Measurements from ENCODE around the gene ADGRA1.

The ADGRA1 gene

DNA sequence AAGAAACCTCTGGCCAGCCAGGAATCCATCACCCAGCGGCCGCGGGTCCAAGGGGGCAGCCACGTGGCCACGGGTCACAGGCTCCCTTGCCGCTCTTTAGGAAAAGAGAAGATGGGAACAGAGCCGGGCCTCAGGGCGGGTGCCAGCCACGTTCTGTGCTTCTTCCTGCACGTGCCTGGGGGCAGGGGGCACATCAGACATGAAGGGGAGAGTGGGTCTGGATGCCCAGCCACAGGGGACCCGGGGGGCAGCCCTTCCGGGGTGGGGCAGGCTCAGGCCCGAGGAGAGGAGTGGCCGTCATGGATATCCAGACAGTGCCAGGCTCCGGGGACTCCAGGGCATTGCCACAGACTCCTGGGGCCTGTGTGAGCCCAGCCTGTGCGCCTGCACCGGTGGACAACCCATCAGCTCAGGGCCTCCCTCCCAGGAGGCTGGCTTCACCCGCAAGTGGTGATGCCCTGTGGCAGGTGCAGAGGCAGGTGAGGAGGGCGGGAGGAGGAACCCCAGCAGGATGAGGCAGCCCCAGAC is 31.0 kb upstream of the ADGRA1 start:
- no peak for DNase-seq (ENCODE audit: low spot score)

DNA sequence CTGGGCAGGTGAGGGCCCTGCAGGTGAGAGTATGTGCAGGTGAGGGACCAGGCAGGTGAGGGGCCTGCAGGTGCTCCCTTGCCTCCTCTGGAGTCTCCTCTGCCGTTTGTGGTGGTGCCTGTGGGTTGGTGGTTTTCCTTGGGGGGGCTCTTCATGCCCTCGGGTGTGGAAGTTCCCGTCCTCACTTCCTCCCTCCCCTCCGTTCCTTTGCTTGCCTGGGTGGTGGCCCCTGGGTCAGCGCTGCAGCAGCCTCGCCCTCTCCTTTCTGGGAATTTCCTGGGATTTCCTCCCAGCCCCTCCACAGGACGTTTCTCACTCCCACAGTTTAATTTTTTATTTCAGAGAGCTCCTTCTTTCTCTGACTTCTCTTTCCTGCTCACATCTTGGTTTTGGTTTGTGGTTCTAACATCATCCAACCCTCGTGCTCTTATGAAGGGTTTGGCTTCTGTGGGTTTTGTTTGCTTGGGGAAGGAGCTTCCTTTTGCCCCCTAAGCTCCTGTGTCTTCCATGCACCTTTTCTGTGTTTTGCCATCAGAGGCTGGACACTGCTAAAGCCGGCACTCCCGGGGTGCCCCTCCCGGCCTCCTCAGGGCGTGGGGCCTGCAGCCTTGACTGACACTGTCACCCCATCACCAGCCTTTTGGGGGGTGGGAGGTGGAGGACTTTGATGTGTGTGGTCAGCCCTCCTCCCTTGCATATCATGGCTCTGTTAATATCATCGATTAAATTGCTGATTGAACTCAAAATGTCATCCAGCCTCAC is 29.2 kb upstream of the ADGRA1 start:
- no peak for DNase-seq (ENCODE audit: low spot score)

DNA sequence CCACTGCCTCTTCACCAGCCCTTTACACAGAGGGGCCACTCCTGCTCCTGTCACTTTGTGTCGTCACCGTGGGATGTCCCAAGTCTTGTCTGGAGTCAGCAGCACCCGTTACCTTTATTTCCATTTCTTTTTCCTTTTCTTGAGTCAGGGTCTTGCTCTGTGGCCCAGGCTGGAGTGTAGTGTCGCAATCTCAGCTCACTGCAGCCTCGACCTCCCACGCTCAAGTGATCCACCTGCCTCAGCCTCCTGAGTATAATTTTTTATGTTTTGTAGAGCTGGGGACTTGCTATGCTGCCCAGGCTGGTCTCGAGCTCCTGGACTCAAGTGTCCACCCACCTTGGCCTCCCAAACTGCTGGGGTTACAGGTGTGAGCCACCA is 28.6 kb upstream of the ADGRA1 start:
- DNase-seq (ENCODE audit: low spot score), result no peak

DNA sequence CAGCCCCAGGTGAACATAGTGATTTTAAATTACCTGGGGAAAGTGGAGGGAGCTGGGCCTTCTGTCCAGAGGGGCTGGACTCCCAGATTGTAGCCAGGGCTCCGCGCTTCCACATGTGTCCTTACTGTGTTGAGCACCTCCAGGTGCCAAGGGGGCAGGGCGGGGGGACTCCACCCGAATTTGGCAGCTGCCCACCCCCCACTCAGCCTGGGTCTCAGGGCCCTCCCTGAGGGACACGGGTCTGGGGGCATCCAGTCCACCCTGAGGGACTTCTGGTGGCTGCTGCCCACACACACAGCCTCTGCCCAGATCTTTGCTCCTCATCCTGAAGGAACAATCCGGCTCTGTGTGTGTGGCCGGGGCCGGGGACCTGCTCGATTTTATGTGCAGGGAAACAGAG is 28.2 kb upstream of the ADGRA1 start:
- no peak for DNase-seq (ENCODE audit: low spot score)

DNA sequence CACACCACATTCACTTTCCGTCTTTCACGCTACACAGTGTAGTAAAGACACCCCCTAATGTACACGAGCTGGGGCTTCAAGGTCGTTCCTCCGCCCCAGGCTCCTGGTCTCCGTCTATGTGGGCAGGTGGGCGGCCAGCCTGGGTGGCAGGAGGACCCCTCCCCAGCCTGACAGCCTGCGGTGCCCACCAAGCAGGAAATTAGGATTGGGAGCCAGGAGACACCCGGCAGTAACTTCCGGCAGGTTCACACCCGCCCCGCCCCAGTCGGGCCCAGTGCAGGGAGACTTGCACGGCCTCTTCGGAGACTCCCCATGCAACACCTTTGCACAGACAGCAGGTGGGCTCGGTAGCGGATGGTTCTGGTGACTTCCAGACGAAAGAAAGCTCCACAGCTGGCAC is 27.7 kb upstream of the ADGRA1 start:
- no peak for DNase-seq (ENCODE audit: low spot score)

DNA sequence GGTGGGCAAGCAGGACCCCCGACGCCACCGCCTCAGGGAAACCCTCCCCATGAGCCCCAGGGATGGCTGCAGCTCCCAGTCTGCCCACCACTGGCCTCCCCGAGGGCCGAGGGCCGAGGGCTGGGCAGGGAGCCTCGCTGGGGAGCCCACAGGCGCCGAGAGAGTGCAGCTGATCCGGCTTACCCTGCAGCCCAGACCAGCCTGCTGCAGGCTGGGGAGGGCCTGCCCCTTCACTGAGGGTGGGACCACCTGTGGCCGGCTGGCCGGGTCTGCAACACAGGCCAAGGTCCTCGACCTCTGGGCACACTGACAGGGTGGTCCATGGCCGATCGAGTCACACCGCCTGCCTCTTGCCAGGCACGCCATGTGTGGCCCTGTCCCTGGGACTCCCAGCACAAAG is 27.3 kb upstream of the ADGRA1 start:
- no peak for DNase-seq (ENCODE audit: low spot score)

DNA sequence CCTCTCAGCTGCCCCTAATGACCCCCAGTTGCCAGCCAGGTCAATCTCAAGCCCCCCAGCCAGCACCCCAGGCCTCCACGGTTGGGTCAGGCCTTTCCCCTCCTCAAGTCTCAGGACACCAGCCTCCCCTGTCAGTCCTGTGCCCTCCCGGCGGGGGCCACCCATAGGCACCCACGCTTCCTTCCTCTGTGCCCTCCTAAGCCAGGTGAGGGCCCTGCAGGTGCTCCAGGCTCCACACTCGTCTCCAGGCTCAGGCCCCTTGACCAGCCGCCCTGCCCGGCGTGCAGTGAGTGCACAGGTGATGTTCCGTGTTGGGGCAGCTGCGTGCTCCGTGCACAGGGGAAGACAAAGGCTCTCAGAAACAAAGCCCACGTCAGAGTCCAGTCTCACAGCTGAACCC is 26.8 kb upstream of the ADGRA1 start:
- DNase-seq (ENCODE audit: low spot score), result no peak

DNA sequence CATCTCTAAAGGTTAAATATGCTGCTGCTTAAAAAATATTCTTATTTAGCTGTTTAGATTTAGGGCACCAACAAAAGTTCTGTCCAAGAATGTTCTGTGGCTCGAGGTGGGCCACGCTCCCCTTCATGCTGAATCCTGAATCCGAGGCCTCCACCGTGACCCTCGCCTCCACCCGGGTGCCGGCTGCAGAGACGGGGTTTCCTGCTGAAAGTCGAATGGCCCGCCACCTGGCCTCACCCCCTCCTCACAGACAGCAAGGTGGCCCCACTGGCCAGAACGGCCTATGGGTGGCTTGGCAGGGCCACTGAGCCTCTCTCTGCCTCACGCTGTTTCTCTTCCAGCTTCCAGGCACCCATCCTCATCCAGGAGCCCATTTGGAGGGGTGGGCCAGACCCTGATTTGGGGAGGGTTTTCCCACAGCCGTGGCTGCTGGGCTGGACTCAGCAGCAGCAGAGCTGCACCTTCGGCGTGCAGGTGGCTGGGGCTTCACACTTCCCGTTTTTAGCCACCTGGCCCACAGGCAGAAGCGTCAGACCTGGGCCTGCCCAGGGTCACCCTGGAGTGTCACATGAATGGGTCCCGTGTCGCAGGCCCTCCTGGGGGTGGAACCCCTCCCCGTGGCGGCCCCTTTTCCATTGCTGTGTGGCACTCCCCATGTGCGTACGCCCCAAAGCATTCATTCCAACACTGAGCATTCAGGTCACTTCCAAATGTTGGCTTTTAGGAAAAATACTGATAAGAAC is 26.3 kb upstream of the ADGRA1 start:
- no peak for DNase-seq (ENCODE audit: low spot score)

DNA sequence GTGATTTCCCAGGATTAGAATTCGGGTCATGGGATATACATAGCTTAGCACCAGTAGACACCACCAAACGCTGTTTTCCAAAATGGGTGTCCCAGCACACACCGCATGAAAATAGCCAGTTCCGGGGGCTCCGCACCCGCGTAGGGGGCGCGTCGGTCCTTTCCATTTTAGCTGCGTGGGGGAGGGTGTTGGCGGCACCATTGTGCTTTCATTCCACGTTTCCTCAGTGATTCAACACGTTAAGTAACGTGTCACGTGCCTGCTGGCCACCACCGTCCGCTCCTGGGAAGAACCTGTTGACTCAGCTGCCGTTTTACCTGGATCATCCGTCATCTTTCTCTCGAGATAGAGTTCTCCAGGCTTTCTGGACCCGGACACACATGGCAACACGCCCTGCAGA is 25.6 kb upstream of the ADGRA1 start:
- DNase-seq (ENCODE audit: low spot score), result no peak

DNA sequence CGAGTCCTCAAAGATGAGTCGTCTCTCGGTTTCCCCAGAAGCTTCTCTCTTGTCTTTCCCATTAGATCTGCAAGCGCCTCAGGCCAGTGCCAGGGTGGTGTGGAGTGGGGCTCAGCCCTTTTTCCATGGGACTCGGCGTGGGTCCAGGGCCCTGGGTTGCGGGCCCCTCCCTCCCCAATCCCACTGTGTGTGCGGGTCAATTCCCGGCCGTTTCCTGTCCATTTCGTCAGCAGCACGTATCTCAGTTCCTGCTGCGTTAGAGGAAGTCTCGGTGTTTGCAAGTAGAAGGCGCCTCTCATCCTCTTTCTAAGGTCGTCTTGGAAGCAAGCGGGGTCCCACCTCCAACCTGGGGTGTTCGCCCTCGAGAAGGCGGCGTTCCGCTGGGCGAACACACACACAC is 25.1 kb upstream of the ADGRA1 start:
- no peak for DNase-seq (ENCODE audit: low spot score)

DNA sequence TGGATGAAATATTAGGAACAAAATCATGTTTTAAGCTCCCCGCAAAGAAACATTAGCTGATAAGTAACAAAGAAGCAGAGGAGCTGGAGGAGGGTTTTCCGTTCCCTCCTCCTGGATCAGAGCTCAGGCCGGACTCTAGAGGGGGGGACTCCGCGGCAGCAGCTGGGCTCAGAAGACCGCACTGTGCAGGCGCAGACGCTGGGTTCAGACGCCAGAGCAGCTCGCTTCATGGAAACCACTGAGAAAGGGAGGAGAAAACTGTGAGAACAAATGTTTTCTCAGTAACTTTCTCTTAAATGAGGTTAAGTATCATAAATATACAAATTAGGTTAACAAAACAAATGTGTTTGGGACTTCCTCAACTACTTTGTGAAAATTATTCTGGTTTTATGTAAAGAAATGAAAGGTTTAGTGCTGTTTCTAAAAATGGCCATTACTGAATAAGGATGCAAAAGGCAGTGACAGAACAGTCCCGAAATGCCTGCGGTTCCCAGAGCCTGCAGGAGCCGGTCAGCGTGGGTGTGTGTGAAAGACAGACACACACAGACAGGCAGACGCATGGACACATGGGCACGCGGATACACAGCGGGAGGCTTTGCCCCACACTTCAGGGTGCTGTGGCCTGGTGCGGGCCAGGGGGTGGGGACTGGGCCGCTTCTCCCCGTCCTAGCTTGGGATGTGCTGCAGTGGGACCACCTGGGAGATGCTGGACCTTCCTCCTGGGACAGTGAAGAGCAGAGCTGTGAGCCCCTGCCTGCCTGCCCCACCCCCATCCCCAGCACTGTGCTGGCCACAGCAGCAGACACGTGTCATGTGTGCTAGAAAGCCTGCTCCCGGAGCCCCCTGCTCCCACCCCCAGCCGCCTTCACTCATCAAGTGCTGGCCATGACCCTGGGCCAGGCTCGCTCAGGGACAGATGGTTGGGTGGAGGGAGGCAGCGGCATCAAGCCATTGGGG is 20.3 kb upstream of the ADGRA1 start:
- DNase-seq (ENCODE audit: low spot score), result peak; percentile 26

DNA sequence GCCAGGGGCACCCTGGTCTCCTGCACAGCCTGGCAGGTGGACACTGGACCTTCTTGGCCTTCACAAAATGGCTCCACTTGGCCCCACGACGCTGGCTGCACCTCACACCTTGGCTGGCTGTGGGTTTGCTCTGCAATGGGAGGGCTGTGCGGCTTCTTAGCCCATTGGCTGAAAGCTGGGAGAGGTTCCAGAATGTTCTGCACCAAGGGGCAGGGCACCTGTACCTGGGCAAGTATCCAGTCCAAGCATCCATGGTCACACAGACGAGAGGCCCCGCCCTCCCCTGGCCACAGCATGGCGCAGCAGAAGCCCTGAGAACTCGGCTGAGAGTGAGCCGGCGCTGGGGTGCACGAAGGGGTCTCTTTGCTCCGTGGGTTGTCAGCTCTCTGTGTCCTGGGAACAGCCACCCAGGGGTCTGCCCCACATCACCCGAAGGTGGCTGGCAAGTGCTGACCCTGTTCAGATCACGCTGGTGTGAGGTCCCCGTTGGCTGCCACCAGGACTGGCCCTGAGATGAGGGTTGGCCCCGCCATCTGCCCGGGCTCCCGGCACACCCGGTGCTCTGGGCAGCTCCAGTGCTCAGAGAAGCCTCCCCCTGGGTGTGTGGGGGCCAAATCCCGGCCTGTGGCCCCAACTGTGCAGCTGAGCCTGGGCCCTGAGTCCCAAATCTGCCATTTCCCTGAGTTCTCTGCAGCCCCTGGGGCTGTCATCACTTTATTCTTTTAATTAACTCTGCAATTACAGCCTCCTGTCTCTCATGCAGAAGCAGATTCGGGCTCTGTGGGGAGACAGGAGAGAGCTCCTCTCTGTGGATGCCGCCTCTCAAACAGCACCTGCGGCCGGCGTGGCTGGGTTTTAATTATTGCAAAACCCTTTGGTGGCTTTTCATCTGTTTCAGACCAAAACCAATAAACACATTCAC is 19.4 kb upstream of the ADGRA1 start:
- no peak for DNase-seq (ENCODE audit: low spot score)

DNA sequence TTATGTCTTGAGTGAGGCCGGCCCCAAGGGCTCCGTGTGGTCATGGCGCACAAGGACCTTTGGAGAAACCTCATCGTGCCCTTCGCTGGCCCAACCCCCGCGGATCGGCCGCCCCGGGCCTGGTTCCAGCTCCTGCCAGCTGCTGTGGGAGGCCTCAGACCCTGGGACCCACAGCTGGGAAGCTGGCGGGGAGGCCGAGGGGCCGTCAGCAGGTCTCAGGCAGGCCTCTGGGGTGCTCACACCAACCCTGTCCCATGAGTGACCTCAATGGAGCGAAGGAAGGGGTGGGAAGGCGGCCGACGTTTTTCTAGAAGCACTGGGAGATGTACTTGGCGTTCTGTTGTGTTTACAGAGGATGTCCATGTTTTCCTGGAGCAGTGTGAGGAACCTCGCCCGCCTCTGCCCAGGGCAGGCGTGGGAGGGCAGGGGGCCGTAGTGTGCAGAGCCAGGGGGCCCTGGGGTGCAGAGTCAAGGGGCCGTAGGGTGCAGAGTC is 18.6 kb upstream of the ADGRA1 start:
- no peak for DNase-seq (ENCODE audit: low spot score)

DNA sequence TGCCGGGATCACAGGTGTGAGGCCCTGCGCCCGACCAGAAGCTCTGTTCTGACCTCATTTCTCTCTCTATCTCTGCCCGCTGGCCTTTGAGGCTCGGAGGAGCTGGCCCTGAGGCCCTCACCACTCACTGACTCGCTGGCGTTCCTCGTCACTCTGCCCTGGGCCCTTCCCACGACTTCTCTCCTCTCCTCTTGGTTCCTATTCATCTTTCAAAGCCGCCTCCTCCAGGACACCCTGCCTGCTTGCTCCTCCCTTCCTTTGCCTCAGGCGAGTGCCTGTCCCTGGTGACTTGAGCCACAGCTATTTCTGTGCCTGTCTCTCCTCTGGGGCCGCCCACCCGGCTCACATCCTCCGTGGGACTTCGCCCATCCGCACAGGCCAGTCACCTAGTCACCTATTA is 17.3 kb upstream of the ADGRA1 start:
- DNase-seq (ENCODE audit: low spot score), result no peak

DNA sequence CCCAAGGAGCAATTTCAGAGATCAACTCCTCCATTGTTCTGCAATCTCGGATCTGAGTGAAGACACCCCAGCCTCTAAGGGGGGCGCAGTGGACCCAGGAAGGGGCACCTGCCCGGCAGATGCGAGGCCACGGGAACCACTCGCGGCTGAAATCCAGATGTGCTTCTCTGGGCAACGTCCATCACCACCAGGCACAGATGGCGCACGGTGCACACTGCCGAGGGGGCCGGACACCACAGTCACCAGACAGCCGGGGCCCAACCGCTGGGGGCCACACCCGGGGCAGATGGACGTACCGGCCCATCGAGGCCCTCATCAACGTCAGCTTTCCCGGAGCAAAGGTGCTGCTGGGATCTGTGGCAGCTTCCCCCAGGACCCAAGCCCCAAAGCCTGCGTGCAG is 16.9 kb upstream of the ADGRA1 start:
- DNase-seq (ENCODE audit: low spot score), result no peak

DNA sequence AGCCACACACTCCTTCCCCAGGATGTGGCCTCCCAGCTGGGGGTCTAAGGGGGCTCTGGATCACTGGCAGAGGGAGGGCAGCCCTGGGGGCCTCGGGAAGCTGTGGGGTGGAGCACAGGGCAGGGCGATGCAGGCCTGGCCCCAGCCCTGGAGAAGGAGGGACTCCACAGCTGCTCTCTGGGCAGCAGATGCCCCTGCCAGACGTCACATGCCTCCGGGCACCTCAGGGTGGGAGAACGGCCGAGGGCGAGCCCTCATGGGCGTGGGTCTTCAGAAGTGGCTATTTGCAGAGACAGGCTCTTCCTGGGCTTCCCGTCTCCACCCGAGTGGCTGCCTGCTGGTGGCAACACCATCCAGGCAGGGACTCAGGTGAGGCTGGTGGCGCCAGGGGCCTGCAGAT is 16.0 kb upstream of the ADGRA1 start:
- DNase-seq (ENCODE audit: low spot score), result no peak

DNA sequence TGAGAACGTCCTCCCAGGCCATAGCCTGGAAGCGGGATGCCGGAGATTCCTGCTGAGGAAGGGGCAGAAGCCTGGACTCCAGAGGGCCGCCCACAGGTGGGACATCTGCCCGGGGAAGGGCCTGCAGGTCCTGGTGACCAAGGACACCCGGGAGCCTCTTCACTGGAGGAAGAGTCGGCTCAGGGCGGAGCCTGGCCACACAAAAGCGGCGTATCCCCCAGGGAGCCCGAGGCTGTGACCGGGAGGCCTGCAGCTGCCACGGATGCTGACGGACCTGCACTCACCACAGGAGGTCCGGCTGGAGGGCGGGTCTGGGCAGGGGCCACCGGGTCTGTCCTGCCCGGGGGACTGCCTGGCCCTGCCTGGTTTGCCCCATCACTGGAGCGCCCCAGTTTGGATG is 15.5 kb upstream of the ADGRA1 start:
- no peak for DNase-seq (ENCODE audit: low spot score)

DNA sequence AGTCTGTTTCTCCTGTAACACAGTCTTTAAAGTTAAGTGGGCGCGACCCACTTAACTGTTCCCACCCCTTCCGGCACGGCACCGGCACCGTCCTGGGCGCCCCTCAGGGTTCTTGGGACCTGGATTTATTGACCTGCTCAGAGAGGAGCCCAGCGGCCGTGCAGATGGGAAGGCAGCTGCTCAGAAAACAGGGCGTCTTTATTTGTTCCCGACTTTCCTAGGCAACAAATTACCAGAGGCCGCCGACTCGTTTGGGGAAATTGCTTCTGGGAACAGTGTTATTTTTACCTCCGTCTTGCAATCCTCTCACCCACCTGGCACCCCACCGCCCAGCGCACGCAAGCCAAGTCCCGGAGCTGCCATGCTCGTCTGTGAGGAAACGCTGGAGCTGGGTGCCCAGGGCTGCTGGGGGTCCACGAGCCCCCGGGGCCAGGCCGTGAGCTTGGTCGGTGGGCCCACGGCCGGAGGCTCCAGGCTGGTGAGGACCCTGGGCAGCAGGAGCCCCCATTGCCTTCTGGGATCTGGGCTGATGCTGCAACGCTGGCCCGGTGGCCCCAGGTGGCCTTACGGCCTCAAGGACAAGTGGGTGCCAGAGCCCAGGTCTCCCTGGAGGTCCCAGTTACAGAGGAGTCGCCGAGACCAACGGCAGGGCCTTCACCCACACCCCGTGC is 14.9 kb upstream of the ADGRA1 start:
- DNase-seq (ENCODE audit: low spot score), result no peak

DNA sequence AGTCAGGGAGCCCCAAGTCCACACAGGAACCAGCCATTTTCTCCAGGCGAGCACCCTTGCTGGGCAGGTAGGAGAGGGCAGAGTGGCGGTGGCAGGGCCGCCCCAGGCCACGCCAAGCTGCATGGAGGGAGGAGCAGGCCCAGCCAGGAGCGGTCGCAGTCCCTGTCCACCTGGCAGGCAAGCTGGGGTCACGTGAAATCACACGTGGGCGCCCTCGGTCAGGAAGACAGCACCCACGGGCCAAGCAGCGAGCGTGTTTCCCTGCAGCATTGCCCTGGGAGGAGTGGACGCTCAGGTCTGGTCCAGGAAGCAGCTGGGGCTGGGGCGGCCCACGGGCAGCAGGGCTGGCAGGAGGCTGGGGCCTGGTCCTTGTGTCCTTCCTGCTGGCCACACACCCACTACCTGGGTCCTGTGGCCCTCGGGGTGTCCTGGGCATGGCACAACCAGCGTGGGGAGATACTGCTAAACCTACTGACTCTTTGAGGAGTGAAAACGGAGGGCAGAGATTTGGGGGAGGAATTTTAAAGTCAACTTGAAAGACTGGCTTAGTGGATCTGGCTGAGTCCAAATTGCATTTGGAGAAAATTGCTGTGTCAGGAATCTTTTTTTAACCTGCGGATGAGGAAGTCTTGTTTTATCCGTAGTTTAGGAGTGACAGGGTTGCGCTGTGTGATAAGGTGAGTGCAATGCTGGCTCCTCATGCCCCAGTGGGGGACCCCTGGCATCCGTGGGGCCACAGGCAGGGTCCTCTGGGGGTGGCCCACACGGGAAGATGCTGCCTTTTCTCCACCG is 12.2 kb upstream of the ADGRA1 start:
- DNase-seq (ENCODE audit: low spot score), result no peak
